Heart left ventricle (tissue), 16 donors: ENCODE data around the gene RPS13. TPM values are rescaled to one million over a fixed set of nuclear protein-coding genes. Genes with fewer than 3 reads are reported as not detected.
A peak's percentile ranks its signal among the peaks of the same experiment; 100 is the strongest.

Experiments
- ATAC-seq, 4 donors: fragments of 200-7000 bp; cut with Tn5 transposase; one replicate each; pipeline ENCODE4 v1.9.1; 2020 to 2022; ENCODE audit warnings: moderate library complexity in 4 of 4, mild to moderate bottlenecking in 3 of 4, moderate number of reproducible peaks in 1 of 4
- DNase-seq, 5 donors: peaks; one replicate each; pipeline ENCODE4 v3.0.0-alpha.2; 2020
- H3K27ac ChIP-seq, 12 donors: fragments of 200-600 bp; sonication (generic) in 4 of 12; one replicate each; pipeline versions ENCODE4 v1.5.0 to v1.8.0; 2016 to 2022; ENCODE audit warnings: mild to moderate bottlenecking in 2 of 12
- H3K27me3 ChIP-seq, 9 donors: fragments of 200-600 bp; sonication (generic) in 2 of 9; one replicate each; pipeline versions ENCODE4 v1.5.1 to v1.8.0; 2016 to 2022; ENCODE audit warnings: mild to moderate bottlenecking in 3 of 9
- H3K36me3 ChIP-seq, 9 donors: fragments of 200-600 bp; sonication (generic) in 2 of 9; one replicate each; pipeline versions ENCODE4 v1.5.0 to v1.8.0; 2018 to 2022; ENCODE audit warnings: mild to moderate bottlenecking in 2 of 9
- H3K4me1 ChIP-seq, 12 donors: fragments of 200-600 bp; sonication (generic) in 4 of 12; one replicate each; pipeline versions ENCODE4 v1.5.0 to v1.8.0; 2016 to 2022; ENCODE audit warnings: mild to moderate bottlenecking in 3 of 12
- H3K4me3 ChIP-seq, 12 donors: fragments of 200-600 bp; sonication (generic) in 4 of 12; one replicate each; pipeline versions ENCODE4 v1.5.0 to v1.8.0; 2017 to 2022; ENCODE audit warnings: mild to moderate bottlenecking in 9 of 12, moderate library complexity in 4 of 12
- H3K9me3 ChIP-seq, 12 donors: fragments of 200-600 bp; sonication (generic) in 4 of 12; one replicate each; pipeline versions ENCODE4 v1.5.0 to v1.8.0; 2016 to 2022; ENCODE audit warnings: mild to moderate bottlenecking in 1 of 12
- POLR2A ChIP-seq, 2 donors: fragments of 450-650 bp; IDR thresholded peaks; one replicate each; pipeline ENCODE4 v1.6.1; 2017; ENCODE audit warnings: antibody characterized with exemption in 2 of 2, mild to moderate bottlenecking in 2 of 2, moderate library complexity in 2 of 2
- WGBS, 4 donors: extraction: QIAGEN DNeasy Blood & Tissue Kit in 2 of 4; methylation state at CpG; one replicate each; pipeline versions ENCODE4 v1.1.5 to v1.1.7; 2013 to 2018; 5-methylcytosine and 5-hydroxymethylcytosine counted together
- intact Hi-C, 10 donors: fragments of 100-400 bp; cut with DNase I; formaldehyde crosslinking; loops; one replicate each; pipeline versions ENCODE4 v1.11.1 to v1.14.2; 2022
- long read RNA-seq, 3 donors: library from polyadenylated mRNA; unstranded; transcript quantifications; one replicate each; pipeline ENCODE4 v2.0.0, GENCODE V29; 2020 to 2021
- polyA plus RNA-seq, 2 donors: library from polyadenylated mRNA; stranded (reverse); fragments of 200-250 nt; gene quantifications; one replicate each; pipeline ENCODE4 v1.2.3, GENCODE V29; 2013
- total RNA-seq, 9 donors: library from RNA; depleted of rRNA in 2 of 9; stranded (reverse); fragments of >200 nt in 2 of 9; fragmentation: NEBNext Ultra II Directional in 3 of 9; extraction: Animal tissue kit (Norgen Biotek cat#: 25700) in 3 of 9; gene quantifications; one replicate each; pipeline versions ENCODE4 v1.1.0 to v1.2.4, GENCODE V29; 2016 to 2023
- TF ChIP-seq, protein P1 (sequence below), 12 donors: fragments of 200-600 bp; sonication (generic) in 4 of 12; IDR thresholded peaks; one replicate each; pipeline versions ENCODE4 v1.5.0 to v1.8.0; 2018 to 2022; ENCODE audit warnings: antibody characterized with exemption in 12 of 12, mild to moderate bottlenecking in 5 of 12
- donor health status: ischemic (EF 13 %, LVEDD 7.1; RV severe dilation, severe dysfunction).
- donor health status: healthy with polysubstance abuse.
- donor health status: DM: no; HTN: yes; CAD: no.
- donor health status: DM: no; HTN: no; CAD: no.
- donor health status: ischemic (EF 25% LVEDD 6.9; RV normal size, moderate dysfunction).
- donor health status: ischemic (EF 25% LVEDD 5.7; RV mildly dilated, moderate dysfunction).
- donor health status: healthy.
- donor health status: DM: yes; HTN: yes; CAD: no.
- donor health status: ischemic (EF 35%, LVEDD 5.7; RV mildly dilated, moderate dysfunction).
- donor health status: nonischemic (EF 11% LVEDD 7.7; RV severe dilation, severe dysfunction).
- donor health status: DM: yes; HTN: yes; CAD: no.
- donor health status: PGD.
- donor health status: ischemic (EF 29% LVEDD 5.4; RV normal size, mild dysfunction).
- donor health status: nonischemic (EF 23%, LVEDD 6.1; RV moderate dilation, normal function).

The RPS13 gene
- total RNA-seq: 100 to 1,000 TPM; 614 to 853 (median 747) TPM
- polyA plus RNA-seq: 1,000 to 10,000 TPM; 1,467 to 2,207 TPM
- long read RNA-seq, donor 1, transcript RPS13-203 (5 exons, 664 nt): minor isoform, 7 of 417 reads
- long read RNA-seq, donor 1, transcript RPS13-202 (6 exons, 646 nt): major isoform, 377 of 417 reads
- long read RNA-seq, donor 1, transcript RPS13-207 (2 exons, 594 nt): minor isoform, 27 of 417 reads
- long read RNA-seq, donor 1, partial matches to known transcripts: 1 of 417 reads
- long read RNA-seq, donor 1, other reads (novel, unspliced or antisense): 0 of 417 reads
- long read RNA-seq, donor 2, transcript RPS13-202 (6 exons, 646 nt): major isoform, 286 of 304 reads
- long read RNA-seq, donor 2, transcript RPS13-201 (6 exons, 491 nt): minor isoform, 5 of 304 reads
- long read RNA-seq, donor 2, transcript RPS13-203 (5 exons, 664 nt): minor isoform, 6 of 304 reads
- long read RNA-seq, donor 2, partial matches to known transcripts: 2 of 304 reads
- long read RNA-seq, donor 2, other reads (novel, unspliced or antisense): 1 of 304 reads
- long read RNA-seq, donor 3, transcript RPS13-207 (2 exons, 594 nt): minor isoform, 26 of 326 reads
- long read RNA-seq, donor 3, transcript RPS13-203 (5 exons, 664 nt): minor isoform, 7 of 326 reads
- long read RNA-seq, donor 3, transcript RPS13-202 (6 exons, 646 nt): major isoform, 285 of 326 reads
- long read RNA-seq, donor 3, partial matches to known transcripts: 3 of 326 reads
- long read RNA-seq, donor 3, other reads (novel, unspliced or antisense): 1 of 326 reads

DNA sequence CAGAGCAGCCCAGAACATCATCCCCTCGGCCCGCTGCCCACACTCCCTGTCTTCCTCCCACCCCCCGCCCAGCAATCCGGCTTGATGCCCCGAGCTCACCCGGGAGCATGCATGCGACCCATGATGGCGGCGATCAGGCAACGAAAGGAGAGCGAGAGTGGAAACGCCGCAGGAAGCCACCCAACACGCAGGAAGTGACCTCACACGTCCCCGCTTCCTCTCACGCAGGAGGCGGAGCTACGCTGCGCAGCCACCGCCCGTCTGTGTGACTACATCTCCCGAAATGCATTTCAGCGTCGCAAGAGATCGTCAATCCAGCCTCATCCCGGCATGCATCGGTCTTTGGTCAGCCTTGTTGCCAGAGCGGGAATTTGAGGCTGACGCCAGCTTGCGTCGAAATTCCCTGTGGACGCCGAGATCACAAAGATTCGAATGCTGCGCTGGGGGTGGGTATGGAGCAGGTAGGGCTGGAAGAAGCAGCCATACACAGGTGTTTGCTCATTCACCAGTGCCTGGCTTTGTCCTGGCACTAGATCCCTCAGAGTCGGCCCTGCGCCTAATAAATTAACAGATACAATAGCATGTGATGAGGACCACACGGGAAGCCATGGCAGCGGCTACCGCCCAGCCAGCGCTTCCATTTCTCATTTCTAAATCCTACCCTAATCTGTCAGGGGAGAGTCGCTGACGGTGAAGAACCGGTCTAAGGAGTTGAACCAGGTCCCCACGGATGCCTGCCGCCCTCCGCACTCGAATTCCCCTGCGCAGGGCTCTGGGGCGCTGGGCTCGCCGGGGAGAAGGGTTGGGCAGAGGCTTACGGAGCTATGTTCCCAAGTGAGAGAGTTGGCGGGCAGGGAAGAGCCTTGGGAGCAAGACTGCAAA, at the start of gene RPS13:
TSS of gene RPS13 (minus strand) at position 148 of the 882 bp plus-strand sequence. CDS start at position 122, 26 bp downstream.
- WGBS, 4 donors: 0 to 1% (median 0%) methylated on average over 32 to 55 of the region's 55 CpGs
- Histone ChIP-seq H3K9me3 (no peaks in the 10 kb centered on the region), H3K27me3 (no peaks in the 10 kb centered on the region), H3K4me3 (peak within 1 kb of the TSS; percentile 58 to 99 (median 92)), H3K27ac (peak within 1 kb of the TSS; percentile 69 to 98 (median 94)), H3K4me1 (peaks cover 6 to 38% (median 24%) of the 10 kb centered on the region in 12 donors), H3K36me3 (peaks cover 0 to 39% (median 35%) of the 10 kb centered on the region in 9 donors)
- peak; percentile 98 to 99 (median 99) for ATAC-seq
- peak in 1 of 2 donors; percentile 80 for TF ChIP-seq POLR2A (IDR thresholded peaks at IDR 0.05)
- TF ChIP-seq, protein P1, sequence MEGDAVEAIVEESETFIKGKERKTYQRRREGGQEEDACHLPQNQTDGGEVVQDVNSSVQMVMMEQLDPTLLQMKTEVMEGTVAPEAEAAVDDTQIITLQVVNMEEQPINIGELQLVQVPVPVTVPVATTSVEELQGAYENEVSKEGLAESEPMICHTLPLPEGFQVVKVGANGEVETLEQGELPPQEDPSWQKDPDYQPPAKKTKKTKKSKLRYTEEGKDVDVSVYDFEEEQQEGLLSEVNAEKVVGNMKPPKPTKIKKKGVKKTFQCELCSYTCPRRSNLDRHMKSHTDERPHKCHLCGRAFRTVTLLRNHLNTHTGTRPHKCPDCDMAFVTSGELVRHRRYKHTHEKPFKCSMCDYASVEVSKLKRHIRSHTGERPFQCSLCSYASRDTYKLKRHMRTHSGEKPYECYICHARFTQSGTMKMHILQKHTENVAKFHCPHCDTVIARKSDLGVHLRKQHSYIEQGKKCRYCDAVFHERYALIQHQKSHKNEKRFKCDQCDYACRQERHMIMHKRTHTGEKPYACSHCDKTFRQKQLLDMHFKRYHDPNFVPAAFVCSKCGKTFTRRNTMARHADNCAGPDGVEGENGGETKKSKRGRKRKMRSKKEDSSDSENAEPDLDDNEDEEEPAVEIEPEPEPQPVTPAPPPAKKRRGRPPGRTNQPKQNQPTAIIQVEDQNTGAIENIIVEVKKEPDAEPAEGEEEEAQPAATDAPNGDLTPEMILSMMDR (IDR thresholded peaks at IDR 0.05): no peak
- intact Hi-C loops: loop anchor here in 2 of 10 donors (5.0 to 10.0 kb wide), 3 partner anchors 127 to 200 kb away; partner anchors contain the start of genes PIK3C2A (in 2 of the 2) and NUCB2 (in 1 of the 2)
- peak; percentile 97 to 98 (median 98) for DNase-seq

DNA sequence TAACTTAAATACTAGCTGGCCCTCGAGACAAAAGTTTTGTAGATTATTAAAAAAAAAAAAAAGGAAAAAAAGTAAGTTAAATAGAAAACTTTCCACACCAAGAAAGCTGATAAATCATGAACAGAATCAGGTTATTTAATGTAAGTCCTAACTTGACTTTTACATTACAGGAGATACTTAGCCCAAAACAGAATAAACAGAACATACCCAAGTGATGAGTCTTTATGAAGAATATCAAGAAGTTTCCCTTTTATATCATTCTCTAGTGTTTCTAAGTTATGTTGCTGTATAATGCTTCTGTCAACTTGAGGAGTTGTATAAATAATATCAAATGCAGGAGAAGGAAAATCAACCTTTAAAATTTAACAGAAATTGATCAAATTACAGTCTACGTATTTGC, 44.5 kb upstream of the RPS13 start:
- Histone ChIP-seq H3K9me3 (no peaks in the 10 kb centered on the region), H3K27me3 (no peaks in the 10 kb centered on the region), H3K4me3 (no peak overlapping the region), H3K27ac (no peak overlapping the region), H3K36me3 (peaks cover 0 to 93% (median 71%) of the 10 kb centered on the region in 9 donors), H3K4me1 (no peaks in the 10 kb centered on the region)
- intact Hi-C loops: no loop called here
- TF ChIP-seq, protein P1 (IDR thresholded peaks at IDR 0.05): no peak
- TF ChIP-seq POLR2A (IDR thresholded peaks at IDR 0.05): no peak
- ATAC-seq (no peak), DNase-seq (no peak)
- WGBS, 4 donors: 96% methylated on average over 2 of the region's 2 CpGs

DNA sequence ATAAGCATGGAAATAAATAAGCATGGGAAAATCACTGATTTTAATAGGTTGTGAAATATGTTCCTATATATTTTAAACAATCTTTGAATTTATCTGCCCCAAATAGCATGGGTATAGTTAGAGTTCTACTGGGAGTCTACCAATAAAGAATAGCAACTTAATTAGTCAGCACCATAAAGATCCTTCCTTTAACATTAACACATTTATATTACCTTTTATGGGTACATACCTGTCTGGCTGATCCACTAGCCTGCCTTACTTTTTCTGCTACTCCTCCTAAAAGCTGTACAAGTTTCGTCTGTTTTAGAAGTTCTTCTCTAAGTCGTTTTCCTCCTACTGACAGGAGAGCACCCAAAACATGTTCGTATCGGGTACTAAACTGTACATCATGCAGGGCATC, 39.8 kb upstream of the RPS13 start:
- Histone ChIP-seq H3K4me3 (no peak overlapping the region), H3K9me3 (no peaks in the 10 kb centered on the region), H3K27me3 (no peaks in the 10 kb centered on the region), H3K36me3 (peaks cover 0 to 98% (median 82%) of the 10 kb centered on the region in 9 donors), H3K27ac (no peak overlapping the region), H3K4me1 (no peaks in the 10 kb centered on the region)
- ATAC-seq (no peak), DNase-seq (no peak)
- intact Hi-C loops: no loop called here
- 96 to 99% (median 98%) methylated on average over 4 of the region's 4 CpGs for WGBS, 4 donors
- no peak for TF ChIP-seq POLR2A (IDR thresholded peaks at IDR 0.05)
- TF ChIP-seq, protein P1 (IDR thresholded peaks at IDR 0.05): no peak
